Coronary artery (tissue), 2 donors: Measurements from ENCODE around the gene PRSS38.
A peak's percentile ranks its signal among the peaks of the same experiment; 100 is the strongest.

Experiments used
- DNase-seq: peaks from one replicate; pipeline ENCODE4 v3.0.0-alpha.2; 2017; ENCODE audit warnings: low spot score
- H3K27ac ChIP-seq, 2 donors: fragments of 200-600 bp; sonication (generic); one replicate each; pipeline ENCODE4 v1.5.1; 2016 to 2019
- H3K4me3 ChIP-seq: fragments of 200-600 bp; sonication (generic); 2 replicates; pipeline ENCODE4 v1.5.1; 2016; ENCODE audit warnings: mild to moderate bottlenecking, moderate library complexity
- CTCF ChIP-seq: fragments of 200-600 bp; sonication (generic); IDR thresholded peaks from one replicate; pipeline ENCODE4 v1.5.1; 2019; ENCODE audit warnings: antibody characterized with exemption

PRSS38 gene

GRCh38 chr1:227798078-227798802 lies 17.2 kb upstream of the PRSS38 start:
- TF ChIP-seq CTCF, result no peak
- Histone ChIP-seq H3K4me3 (no peak overlapping the region), H3K27ac (no peak overlapping the region)
- peak; percentile 69 for DNase-seq

GRCh38 chr1:227799756-227800155 lies 15.7 kb upstream of the PRSS38 start:
- TF ChIP-seq CTCF, result no peak
- no peak for DNase-seq
- Histone ChIP-seq H3K4me3 (no peak overlapping the region), H3K27ac (no peak overlapping the region)

- Histone ChIP-seq H3K4me3 (no peak overlapping the region), H3K27ac (no peak overlapping the region)
- TF ChIP-seq CTCF, result no peak
- DNase-seq, result no peak
Observed at GRCh38 chr1:227803933-227804332, 11.5 kb upstream of the PRSS38 start.

- DNase-seq, result no peak
- no peak overlapping the region for H3K27ac ChIP-seq
- no peak overlapping the region for H3K4me3 ChIP-seq
- no peak for TF ChIP-seq CTCF
Observed at GRCh38 chr1:227805606-227806197, 9.8 kb upstream of the PRSS38 start.

- Histone ChIP-seq H3K4me3 (no peak overlapping the region), H3K27ac (no peak overlapping the region)
- no peak for DNase-seq
- TF ChIP-seq CTCF, result no peak
Observed at GRCh38 chr1:227808566-227808965, 6.9 kb upstream of the PRSS38 start.

GRCh38 chr1:227809026-227809425 lies 6.4 kb upstream of the PRSS38 start:
- TF ChIP-seq CTCF, result no peak
- Histone ChIP-seq H3K27ac (no peak overlapping the region), H3K4me3 (no peak overlapping the region)
- no peak for DNase-seq

GRCh38 chr1:227813962-227814361 lies 1.5 kb upstream of the PRSS38 start:
- no peak for TF ChIP-seq CTCF
- no peak overlapping the region for H3K4me3 ChIP-seq
- H3K27ac ChIP-seq, result no peak overlapping the region
- no peak for DNase-seq
